HUES48 (cell line): ENCODE measurements around the gene MAGI1.

Experiments used
- H3K27ac ChIP-seq: one replicate; pipeline ENCODE4 v1.7.0; 2013; ENCODE audit warnings: low read depth, low read length, inconsistent platforms
- H3K27me3 ChIP-seq: 2 replicates; pipeline ENCODE4 v1.6.1; 2013; ENCODE audit warnings: mild to moderate bottlenecking, low read length; ENCODE audit not compliant: control insufficient read depth, insufficient read depth
- H3K36me3 ChIP-seq: 2 replicates; pipeline ENCODE4 v1.6.1; 2013; ENCODE audit warnings: low read length; ENCODE audit not compliant: control insufficient read depth, insufficient read depth
- H3K4me1 ChIP-seq: 2 replicates; pipeline ENCODE4 v1.6.1; 2013; ENCODE audit warnings: mild to moderate bottlenecking, low read length; ENCODE audit not compliant: control insufficient read depth, insufficient read depth
- H3K4me3 ChIP-seq: 2 replicates; pipeline ENCODE4 v1.5.1; 2013; ENCODE audit warnings: mild to moderate bottlenecking, low read depth, low read length
- H3K9ac ChIP-seq: 2 replicates; pipeline ENCODE4 v1.6.1; 2013; ENCODE audit warnings: mild to moderate bottlenecking, low read depth, low read length, moderate library complexity
- H3K9me3 ChIP-seq: 2 replicates; pipeline ENCODE4 v1.6.1; 2013; ENCODE audit warnings: low read length; ENCODE audit not compliant: control insufficient read depth, insufficient read depth

Gene MAGI1

GRCh38 chr3:65748326-65748725 is 290.4 kb downstream of the MAGI1 start:
- H3K36me3 ChIP-seq, result no peaks in the 10 kb centered on the region
- peaks cover 23% of the 10 kb centered on the region for H3K4me1 ChIP-seq
- H3K27me3 ChIP-seq, result no peaks in the 10 kb centered on the region
- H3K4me3 ChIP-seq, result no peak overlapping the region
- no peak overlapping the region for H3K9ac ChIP-seq
- H3K9me3 ChIP-seq, result no peaks in the 10 kb centered on the region
- no peak overlapping the region for H3K27ac ChIP-seq

DNA sequence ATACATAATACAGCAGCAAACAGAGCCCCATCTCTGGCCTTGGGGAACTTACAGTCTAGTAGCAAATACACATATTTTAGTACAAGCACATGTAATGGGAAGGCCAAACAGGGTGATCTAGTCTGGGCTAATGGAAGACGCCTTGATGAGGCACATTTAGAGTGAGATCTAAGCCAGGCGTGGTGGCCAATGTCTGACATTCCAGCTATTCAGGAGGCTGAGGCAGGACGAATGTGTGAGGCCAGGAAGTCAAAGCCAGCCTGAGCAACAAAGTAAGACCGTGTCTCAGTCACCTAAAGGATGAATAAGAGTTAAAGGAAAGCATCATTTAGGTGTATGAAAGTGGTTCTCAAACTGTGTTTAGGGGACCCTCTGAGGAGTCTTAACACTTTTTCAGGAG is 291.9 kb downstream of the MAGI1 start:
- no peak overlapping the region for H3K4me3 ChIP-seq
- H3K27ac ChIP-seq, result no peak overlapping the region
- H3K9me3 ChIP-seq, result no peaks in the 10 kb centered on the region
- H3K27me3 ChIP-seq, result no peaks in the 10 kb centered on the region
- H3K36me3 ChIP-seq, result no peaks in the 10 kb centered on the region
- no peak overlapping the region for H3K9ac ChIP-seq
- peaks cover 23% of the 10 kb centered on the region for H3K4me1 ChIP-seq

DNA sequence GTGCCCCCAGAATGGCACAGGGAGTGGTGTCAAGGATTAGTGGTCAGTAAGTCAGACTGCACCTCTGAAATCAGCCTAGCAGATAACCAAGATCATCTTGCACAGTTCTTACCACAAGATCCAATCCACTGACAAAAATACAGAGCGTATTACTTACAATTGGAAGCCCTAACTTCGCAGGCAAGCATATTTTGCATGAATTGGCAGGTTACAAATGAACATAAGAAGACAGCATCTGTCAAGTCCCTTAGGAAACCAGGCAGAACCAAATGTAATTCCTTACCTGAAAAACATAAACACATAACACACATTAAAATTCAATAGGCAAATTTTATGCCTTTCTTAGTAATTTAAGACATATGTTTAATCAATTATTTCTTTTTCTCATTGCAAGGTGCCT is 293.4 kb downstream of the MAGI1 start:
- Histone ChIP-seq H3K27ac (no peak overlapping the region), H3K4me1 (peaks cover 21% of the 10 kb centered on the region), H3K36me3 (no peaks in the 10 kb centered on the region), H3K27me3 (no peaks in the 10 kb centered on the region), H3K9ac (no peak overlapping the region), H3K4me3 (no peak overlapping the region), H3K9me3 (no peaks in the 10 kb centered on the region)

DNA sequence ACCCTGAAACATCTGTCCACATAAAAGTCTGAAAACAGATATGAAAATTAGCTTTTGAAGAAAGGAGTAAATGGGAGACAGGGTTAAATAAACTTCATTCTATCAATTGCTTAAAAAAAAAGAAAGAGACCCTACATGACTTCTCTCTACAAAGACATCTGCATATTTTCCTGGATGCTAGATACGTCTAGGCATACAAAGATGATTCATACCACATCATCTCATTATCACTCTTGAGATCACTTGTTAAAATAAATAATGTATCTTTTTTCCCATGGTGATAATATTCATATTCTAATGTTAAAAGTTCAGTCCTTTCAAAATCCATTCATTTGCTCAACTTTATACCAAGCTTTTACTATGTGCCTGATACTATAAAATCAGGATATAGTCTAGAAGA is 295.8 kb downstream of the MAGI1 start:
- Histone ChIP-seq H3K27me3 (no peaks in the 10 kb centered on the region), H3K9ac (no peak overlapping the region), H3K4me1 (peaks cover 9% of the 10 kb centered on the region; the same call in 1 of the 2 replicates), H3K27ac (no peak overlapping the region), H3K4me3 (no peak overlapping the region), H3K9me3 (no peaks in the 10 kb centered on the region), H3K36me3 (no peaks in the 10 kb centered on the region)

GRCh38 chr3:65741540-65741939 is 297.2 kb downstream of the MAGI1 start:
- Histone ChIP-seq H3K27me3 (no peaks in the 10 kb centered on the region), H3K9ac (no peak overlapping the region), H3K36me3 (no peaks in the 10 kb centered on the region), H3K4me3 (no peak overlapping the region), H3K27ac (no peak overlapping the region), H3K9me3 (no peaks in the 10 kb centered on the region), H3K4me1 (0 out of 2 replicates have a peak, but pooled peaks cover 5% of the 10 kb centered on the region)

DNA sequence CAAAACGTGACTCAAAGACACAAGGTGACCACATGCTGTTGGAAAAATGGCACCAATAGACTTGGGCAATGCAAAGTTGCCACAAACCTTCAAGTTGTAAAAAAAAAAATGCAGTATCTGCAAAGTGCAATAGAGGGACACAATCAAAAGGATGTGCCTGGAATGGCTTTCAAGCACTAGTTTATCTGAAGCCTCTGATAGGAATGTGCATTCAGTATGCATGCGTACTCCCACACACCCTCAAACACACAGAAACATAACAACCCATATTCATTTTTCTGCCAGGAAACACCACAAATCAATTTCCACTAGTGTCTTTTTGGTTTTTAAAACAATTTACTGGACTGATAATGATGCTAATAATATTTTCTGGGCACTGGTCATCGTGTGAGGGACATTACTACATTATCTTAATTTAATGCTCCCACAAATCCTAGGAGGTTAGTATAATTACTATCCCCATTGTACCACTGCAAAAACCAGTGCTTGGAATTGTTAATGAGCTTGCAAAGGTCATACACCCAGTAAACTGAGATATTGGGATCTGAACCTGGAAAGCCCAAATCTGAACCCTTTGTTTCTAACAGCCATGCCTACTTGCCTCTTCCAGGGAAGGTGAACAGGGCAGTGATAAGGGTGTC is 298.7 kb downstream of the MAGI1 start:
- Histone ChIP-seq H3K36me3 (no peaks in the 10 kb centered on the region), H3K27ac (no peak overlapping the region), H3K4me1 (0 out of 2 replicates have a peak, but pooled peaks cover 5% of the 10 kb centered on the region), H3K4me3 (no peak overlapping the region), H3K9ac (no peak overlapping the region), H3K9me3 (no peaks in the 10 kb centered on the region), H3K27me3 (no peaks in the 10 kb centered on the region)

DNA sequence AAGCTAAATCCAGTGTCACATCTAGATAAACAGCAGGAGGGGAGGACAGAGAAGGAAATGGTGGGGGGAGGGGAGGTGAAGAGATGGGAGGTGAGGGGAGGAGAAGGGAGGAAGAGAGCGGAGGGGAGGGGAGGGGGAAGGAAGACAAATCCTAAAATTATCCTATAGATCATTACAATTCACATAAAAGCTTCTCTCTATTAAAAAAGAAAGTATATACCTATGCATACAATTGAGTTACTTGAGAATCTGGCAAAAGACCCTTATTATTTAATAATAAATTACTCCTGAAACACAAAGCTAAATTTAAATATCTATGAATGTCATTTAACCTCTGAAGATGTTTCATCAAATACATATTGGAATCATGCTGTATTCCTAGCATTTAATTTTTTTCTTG is 303.9 kb downstream of the MAGI1 start:
- Histone ChIP-seq H3K27me3 (no peaks in the 10 kb centered on the region), H3K9me3 (no peaks in the 10 kb centered on the region), H3K4me3 (no peak overlapping the region), H3K27ac (no peak overlapping the region), H3K9ac (no peak overlapping the region), H3K4me1 (peaks cover 19% of the 10 kb centered on the region), H3K36me3 (no peaks in the 10 kb centered on the region)

GRCh38 chr3:65734382-65734781 is 304.3 kb downstream of the MAGI1 start:
- H3K27me3 ChIP-seq, result no peaks in the 10 kb centered on the region
- H3K9me3 ChIP-seq, result no peaks in the 10 kb centered on the region
- H3K4me1 ChIP-seq, result peaks cover 23% of the 10 kb centered on the region
- no peak overlapping the region for H3K27ac ChIP-seq
- no peak overlapping the region for H3K4me3 ChIP-seq
- H3K36me3 ChIP-seq, result no peaks in the 10 kb centered on the region
- H3K9ac ChIP-seq, result no peak overlapping the region

DNA sequence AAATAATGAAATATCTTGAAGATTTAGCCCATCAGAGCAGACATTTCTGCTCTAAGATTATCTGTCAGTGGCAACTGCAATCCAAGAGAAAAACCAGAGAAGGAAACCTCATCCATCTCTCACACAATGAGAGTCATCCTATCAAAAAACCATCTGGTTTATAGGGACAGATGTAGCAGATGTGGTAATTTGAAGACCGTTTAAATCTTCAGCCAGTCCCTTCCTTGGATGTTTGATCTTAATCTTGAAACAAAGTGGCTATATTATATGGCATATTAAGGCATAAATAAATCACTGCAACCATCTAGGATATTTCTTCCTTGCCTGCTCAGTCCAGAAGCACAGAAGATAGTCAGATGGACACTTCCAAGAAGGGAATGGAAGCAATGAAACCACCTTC is 305.3 kb downstream of the MAGI1 start:
- Histone ChIP-seq H3K9ac (no peak overlapping the region), H3K27me3 (no peaks in the 10 kb centered on the region), H3K4me1 (peaks cover 29% of the 10 kb centered on the region), H3K9me3 (no peaks in the 10 kb centered on the region), H3K4me3 (no peak overlapping the region), H3K27ac (no peak overlapping the region), H3K36me3 (no peaks in the 10 kb centered on the region)

- Histone ChIP-seq H3K4me1 (peaks cover 36% of the 10 kb centered on the region), H3K27ac (no peak overlapping the region), H3K36me3 (no peaks in the 10 kb centered on the region), H3K9me3 (no peaks in the 10 kb centered on the region), H3K27me3 (no peaks in the 10 kb centered on the region), H3K4me3 (no peak overlapping the region), H3K9ac (no peak overlapping the region)
Observed at GRCh38 chr3:65732051-65732935, 306.4 kb downstream of the MAGI1 start.

DNA sequence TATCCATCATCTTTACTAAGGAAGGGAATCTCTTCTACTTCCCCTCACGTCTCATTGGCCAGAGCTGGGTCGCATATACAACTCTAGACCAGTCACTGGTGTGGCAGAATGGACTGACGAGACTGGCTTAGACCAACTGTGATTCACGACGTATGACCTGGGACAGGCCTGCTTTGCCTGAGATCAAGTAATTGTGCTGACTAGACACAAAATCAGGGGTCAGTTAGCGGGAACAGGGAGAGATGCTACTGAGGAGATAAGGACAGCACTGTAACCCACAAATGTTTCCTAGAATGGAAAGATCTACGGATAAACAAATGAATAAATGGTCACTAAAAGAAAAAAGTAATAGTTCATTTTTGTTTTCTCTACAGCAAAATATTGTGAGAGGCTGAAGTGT is 308.3 kb downstream of the MAGI1 start:
- peak overlapping the region; percentile 1 for H3K27ac ChIP-seq
- peaks cover 36% of the 10 kb centered on the region for H3K4me1 ChIP-seq
- H3K27me3 ChIP-seq, result no peaks in the 10 kb centered on the region
- no peaks in the 10 kb centered on the region for H3K36me3 ChIP-seq
- H3K9me3 ChIP-seq, result no peaks in the 10 kb centered on the region
- H3K9ac ChIP-seq, result no peak overlapping the region
- H3K4me3 ChIP-seq, result no peak overlapping the region
